PFSK-1 (cell line): Measurements from ENCODE around the gene RBM33.

Experiments
- FOXP2 ChIP-seq: optimal IDR thresholded peaks from 2 replicates; pipeline ENCODE3; 2011; ENCODE audit warnings: borderline replicate concordance, control low read depth, inconsistent platforms; ENCODE audit not compliant: insufficient read depth; ENCODE audit errors: extremely low read length, extremely low read depth
- POLR2AphosphoS5 ChIP-seq: IDR thresholded peaks from 2 replicates; pipeline ENCODE4 v1.6.1; 2012; ENCODE audit warnings: low read depth, mild to moderate bottlenecking, control low read depth, low read length, moderate library complexity
- REST ChIP-seq, 2 experiments: IDR thresholded peaks; 2 replicates each; pipeline versions ENCODE4 v1.6.1 to v1.8.0; 2011 to 2012; ENCODE audit warnings: low read depth in 2 of 2, low read length in 2 of 2, control low read depth in 1 of 2, inconsistent platforms in 1 of 2, mild to moderate bottlenecking in 1 of 2, moderate library complexity in 1 of 2; ENCODE audit not compliant: insufficient read depth in 1 of 2
- SIN3A ChIP-seq: IDR thresholded peaks from 2 replicates; pipeline ENCODE4 v1.6.1; 2012; ENCODE audit warnings: mild to moderate bottlenecking, low read length, moderate library complexity, borderline replicate concordance; ENCODE audit not compliant: insufficient read depth
- TAF1 ChIP-seq: IDR thresholded peaks from 2 replicates; pipeline ENCODE4 v1.6.1; 2012; ENCODE audit warnings: low read length, control low read depth, borderline replicate concordance; ENCODE audit not compliant: insufficient read depth

RBM33 gene

DNA sequence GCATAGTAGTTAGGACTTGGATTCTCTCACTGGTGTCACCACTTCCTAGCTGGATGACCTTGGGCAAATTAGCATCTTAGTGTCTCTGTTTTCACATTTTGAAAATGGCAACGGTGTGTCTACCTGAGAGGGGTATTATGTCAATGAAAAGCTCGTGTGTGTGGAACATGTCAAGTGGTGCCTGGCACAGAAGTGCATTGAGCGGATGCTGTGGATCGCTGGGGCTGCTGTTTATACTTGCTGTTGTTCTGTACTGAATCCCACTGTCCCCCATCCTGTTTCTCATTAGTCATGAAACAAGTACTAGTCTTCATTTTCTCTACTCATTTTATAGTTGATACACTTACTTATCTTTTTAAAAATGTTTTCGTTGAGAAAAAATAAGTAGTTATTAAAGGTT, 26.1 kb downstream of the RBM33 start:
- TF ChIP-seq POLR2AphosphoS5, result no peak
- no peak for TF ChIP-seq FOXP2
- TF ChIP-seq TAF1, result no peak
- no peak for TF ChIP-seq REST (IDR thresholded peaks at IDR 0.05; ENCODE audit: insufficient read depth in 1 of 2, low read depth in 2 of 2, low read length in 2 of 2)
- no peak for TF ChIP-seq SIN3A

DNA sequence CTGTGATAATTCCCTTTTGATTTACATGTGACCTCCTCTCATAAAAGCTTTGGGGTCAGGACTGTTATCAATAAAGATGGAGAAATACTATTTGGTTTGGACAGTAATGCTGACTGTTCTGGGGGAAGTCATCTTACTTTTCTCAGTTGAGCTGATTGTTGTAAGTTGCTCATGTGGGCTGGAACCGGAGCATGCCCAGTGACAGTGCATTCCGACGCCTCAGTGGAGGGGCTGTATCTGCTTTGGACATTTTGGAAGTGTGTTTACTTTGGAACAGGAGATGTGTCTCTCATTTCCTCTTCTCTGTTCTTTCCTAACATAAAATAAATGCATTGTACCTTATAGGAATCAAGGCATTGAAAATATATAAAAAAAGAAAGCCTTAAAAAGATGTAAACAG, 30.1 kb downstream of the RBM33 start:
- no peak for TF ChIP-seq REST (IDR thresholded peaks at IDR 0.05; ENCODE audit: insufficient read depth in 1 of 2, low read depth in 2 of 2, low read length in 2 of 2)
- no peak for TF ChIP-seq SIN3A
- no peak for TF ChIP-seq TAF1
- no peak for TF ChIP-seq POLR2AphosphoS5
- TF ChIP-seq FOXP2, result no peak

GRCh38 chr7:155676052-155676451, 31.6 kb downstream of the RBM33 start:
- TF ChIP-seq POLR2AphosphoS5 (no peak), REST (IDR thresholded peaks at IDR 0.05; ENCODE audit: insufficient read depth in 1 of 2, low read depth in 2 of 2, low read length in 2 of 2) (no peak), TAF1 (no peak), FOXP2 (no peak)

- no peak for TF ChIP-seq POLR2AphosphoS5
- TF ChIP-seq REST (IDR thresholded peaks at IDR 0.05; ENCODE audit: insufficient read depth in 1 of 2, low read depth in 2 of 2, low read length in 2 of 2), result no peak
- no peak for TF ChIP-seq FOXP2
- no peak for TF ChIP-seq SIN3A
- no peak for TF ChIP-seq TAF1
Measured at GRCh38 chr7:155677688-155678087, 33.2 kb downstream of the RBM33 start.

GRCh38 chr7:155680124-155680523, 35.7 kb downstream of the RBM33 start:
- no peak for TF ChIP-seq REST (IDR thresholded peaks at IDR 0.05; ENCODE audit: insufficient read depth in 1 of 2, low read depth in 2 of 2, low read length in 2 of 2)
- TF ChIP-seq POLR2AphosphoS5, result no peak
- TF ChIP-seq SIN3A, result no peak
- TF ChIP-seq FOXP2, result no peak
- no peak for TF ChIP-seq TAF1
